ENCODE results near the gene MARCKSL1. TPM values are rescaled to one million over a fixed set of nuclear protein-coding genes. Genes with fewer than 3 reads are reported as not detected.
"Not testable (repeated sequence)": the region's sequence is repeated elsewhere in the genome, so short reads cannot be mapped to it uniquely, and the experiment has no call there.

MARCKSL1 gene
- total RNA-seq, 2 experiments from 2014 or later = 120 to 288 TPM

DNA sequence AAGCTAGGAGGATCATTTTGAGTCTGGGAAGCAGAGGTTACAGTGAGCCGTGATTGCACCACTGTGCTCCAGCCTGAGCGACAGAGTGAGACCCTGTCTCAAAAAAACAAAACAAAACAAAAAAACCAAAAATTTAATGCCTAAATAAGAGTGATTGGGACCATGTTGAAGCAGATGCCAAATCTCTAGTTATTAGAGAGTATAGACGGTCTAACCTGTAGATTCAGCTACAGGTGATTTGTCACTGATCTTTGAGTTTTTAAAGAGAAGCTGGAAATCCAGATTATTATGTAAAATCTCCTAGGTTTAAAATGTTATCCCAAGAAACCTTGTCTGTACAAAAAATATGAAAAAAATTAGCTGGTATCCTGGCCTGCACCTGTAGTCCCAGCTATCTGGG is 32.7 kb downstream of the MARCKSL1 start:
- Histone ChIP-seq H3K9me3 (ENCODE audit: low read length) (peaks cover 22% of the 10 kb centered on the region), H3K4me3 (ENCODE audit: low read depth, low read length, poor library complexity, severe bottlenecking) (no peak overlapping the region), H3K79me2 (ENCODE audit: insufficient read depth, low read depth, low read length) (peaks cover 98% of the 10 kb centered on the region), H3K27ac (ENCODE audit: low read depth, low read length, poor library complexity, severe bottlenecking) (no peak overlapping the region), H4K20me1 (ENCODE audit: insufficient read depth, low read length) (peaks cover 7% of the 10 kb centered on the region), H2AFZ (ENCODE audit: low read length) (no peak overlapping the region), H3K36me3 (ENCODE audit: insufficient read depth, low read length) (peaks cover 97% of the 10 kb centered on the region), H3K4me2 (ENCODE audit: low read length) (no peak overlapping the region), H3K4me1 (ENCODE audit: insufficient read depth, low read length, poor library complexity, severe bottlenecking) (peaks cover 19% of the 10 kb centered on the region), H3K9me2 (ENCODE audit: insufficient read depth, low read length) (no peaks in the 10 kb centered on the region)
- intact Hi-C loops (cut with micrococcal nuclease; ENCODE audit: unreplicated experiment) = no loop called here
- no peak for DNase-seq (ENCODE audit: low spot score)
- ChIA-PET POLR2A (no interaction called here), CTCF (ENCODE audit: unreplicated experiment) (no interaction called here)
- BruUV-seq (replicated peaks) = no TSS peak
- TF ChIP-seq, protein P1, sequence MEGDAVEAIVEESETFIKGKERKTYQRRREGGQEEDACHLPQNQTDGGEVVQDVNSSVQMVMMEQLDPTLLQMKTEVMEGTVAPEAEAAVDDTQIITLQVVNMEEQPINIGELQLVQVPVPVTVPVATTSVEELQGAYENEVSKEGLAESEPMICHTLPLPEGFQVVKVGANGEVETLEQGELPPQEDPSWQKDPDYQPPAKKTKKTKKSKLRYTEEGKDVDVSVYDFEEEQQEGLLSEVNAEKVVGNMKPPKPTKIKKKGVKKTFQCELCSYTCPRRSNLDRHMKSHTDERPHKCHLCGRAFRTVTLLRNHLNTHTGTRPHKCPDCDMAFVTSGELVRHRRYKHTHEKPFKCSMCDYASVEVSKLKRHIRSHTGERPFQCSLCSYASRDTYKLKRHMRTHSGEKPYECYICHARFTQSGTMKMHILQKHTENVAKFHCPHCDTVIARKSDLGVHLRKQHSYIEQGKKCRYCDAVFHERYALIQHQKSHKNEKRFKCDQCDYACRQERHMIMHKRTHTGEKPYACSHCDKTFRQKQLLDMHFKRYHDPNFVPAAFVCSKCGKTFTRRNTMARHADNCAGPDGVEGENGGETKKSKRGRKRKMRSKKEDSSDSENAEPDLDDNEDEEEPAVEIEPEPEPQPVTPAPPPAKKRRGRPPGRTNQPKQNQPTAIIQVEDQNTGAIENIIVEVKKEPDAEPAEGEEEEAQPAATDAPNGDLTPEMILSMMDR (conservative IDR thresholded peaks at IDR 0.05; ENCODE audit: low read length) = no peak
- TF ChIP-seq EZH2phosphoT487 (IDR thresholded peaks at IDR 0.05; ENCODE audit: borderline replicate concordance, low read depth, low read length) = no peak

- no peak for DNase-seq (ENCODE audit: low spot score)
- peaks cover 11% of the 10 kb centered on the region for H4K20me1 ChIP-seq (ENCODE audit: insufficient read depth, low read length)
- BruUV-seq (replicated peaks) = no TSS peak
- H3K27ac ChIP-seq (ENCODE audit: low read depth, low read length, poor library complexity, severe bottlenecking) = no peak overlapping the region
- ChIA-PET POLR2A (no interaction called here), CTCF (ENCODE audit: unreplicated experiment) (no interaction called here)
- no peak overlapping the region for H2AFZ ChIP-seq (ENCODE audit: low read length)
- peaks cover 7% of the 10 kb centered on the region; the same call in 1 of the 2 replicates for H3K9me3 ChIP-seq (ENCODE audit: low read length)
- H3K36me3 ChIP-seq (ENCODE audit: insufficient read depth, low read length) = peaks cover 94% of the 10 kb centered on the region
- H3K4me3 ChIP-seq (ENCODE audit: low read depth, low read length, poor library complexity, severe bottlenecking) = no peak overlapping the region
- intact Hi-C loops (cut with micrococcal nuclease; ENCODE audit: unreplicated experiment) = no loop called here
- H3K9me2 ChIP-seq (ENCODE audit: insufficient read depth, low read length) = no peaks in the 10 kb centered on the region
- TF ChIP-seq EZH2phosphoT487 (IDR thresholded peaks at IDR 0.05; ENCODE audit: borderline replicate concordance, low read depth, low read length) = no peak
- TF ChIP-seq, protein P1 (conservative IDR thresholded peaks at IDR 0.05; ENCODE audit: low read length) = no peak
- H3K79me2 ChIP-seq (ENCODE audit: insufficient read depth, low read depth, low read length) = peaks cover 97% of the 10 kb centered on the region
- peaks cover 29% of the 10 kb centered on the region for H3K4me1 ChIP-seq (ENCODE audit: insufficient read depth, low read length, poor library complexity, severe bottlenecking)
- no peak overlapping the region for H3K4me2 ChIP-seq (ENCODE audit: low read length)
These were observed 36.7 kb downstream of the MARCKSL1 start for GRCh38 chr1:32299327-32299726.

DNA sequence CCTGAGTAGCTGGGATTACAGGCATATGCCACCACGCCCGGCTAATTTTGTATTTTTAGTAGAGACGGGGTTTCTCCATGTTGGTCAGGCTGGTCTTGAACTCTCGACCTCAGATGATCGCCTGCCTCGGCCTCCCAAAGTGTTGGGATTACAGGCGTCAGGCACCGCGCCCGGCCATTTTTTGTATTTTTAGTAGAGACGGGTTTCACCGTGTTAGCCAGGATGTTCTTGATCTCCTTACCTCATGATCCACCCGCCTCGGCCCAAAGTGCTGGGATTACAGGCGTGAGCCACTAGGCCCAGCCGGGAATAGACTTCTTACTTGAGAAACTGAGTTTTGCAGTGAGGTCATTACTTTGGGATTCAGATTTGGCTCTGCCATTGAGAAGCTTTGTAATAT is 37.8 kb downstream of the MARCKSL1 start:
- H2AFZ ChIP-seq (ENCODE audit: low read length); intact Hi-C loops (cut with micrococcal nuclease; ENCODE audit: unreplicated experiment); H3K9me3 ChIP-seq (ENCODE audit: low read length); H3K27ac ChIP-seq (ENCODE audit: low read depth, low read length, poor library complexity, severe bottlenecking); H3K9me2 ChIP-seq (ENCODE audit: insufficient read depth, low read length); H3K4me2 ChIP-seq (ENCODE audit: low read length); CTCF ChIA-PET (ENCODE audit: unreplicated experiment); BruUV-seq (replicated peaks); POLR2A ChIA-PET; DNase-seq (ENCODE audit: low spot score); H3K4me3 ChIP-seq (ENCODE audit: low read depth, low read length, poor library complexity, severe bottlenecking): not testable (repeated sequence)
- Histone ChIP-seq H3K79me2 (ENCODE audit: insufficient read depth, low read depth, low read length) (peaks cover 97% of the 10 kb centered on the region), H3K36me3 (ENCODE audit: insufficient read depth, low read length) (peaks cover 92% of the 10 kb centered on the region), H4K20me1 (ENCODE audit: insufficient read depth, low read length) (peaks cover 13% of the 10 kb centered on the region), H3K4me1 (ENCODE audit: insufficient read depth, low read length, poor library complexity, severe bottlenecking) (peaks cover 40% of the 10 kb centered on the region)
